Measurements from ENCODE around the gene PRSS53.

Gene PRSS53

DNA sequence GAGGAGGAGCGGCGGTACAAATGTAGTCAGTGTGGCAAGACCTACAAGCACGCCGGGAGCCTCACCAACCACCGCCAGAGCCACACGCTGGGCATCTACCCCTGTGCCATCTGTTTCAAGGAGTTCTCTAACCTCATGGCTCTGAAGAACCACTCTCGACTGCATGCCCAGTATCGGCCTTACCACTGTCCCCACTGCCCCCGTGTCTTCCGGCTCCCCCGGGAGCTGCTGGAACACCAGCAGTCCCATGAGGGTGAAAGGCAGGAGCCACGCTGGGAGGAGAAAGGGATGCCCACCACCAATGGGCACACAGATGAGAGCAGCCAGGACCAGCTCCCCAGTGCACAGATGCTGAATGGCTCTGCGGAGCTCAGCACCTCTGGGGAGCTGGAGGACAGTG lies 11.7 kb downstream of the PRSS53 start:
- no peak for FAIRE-seq

DNA sequence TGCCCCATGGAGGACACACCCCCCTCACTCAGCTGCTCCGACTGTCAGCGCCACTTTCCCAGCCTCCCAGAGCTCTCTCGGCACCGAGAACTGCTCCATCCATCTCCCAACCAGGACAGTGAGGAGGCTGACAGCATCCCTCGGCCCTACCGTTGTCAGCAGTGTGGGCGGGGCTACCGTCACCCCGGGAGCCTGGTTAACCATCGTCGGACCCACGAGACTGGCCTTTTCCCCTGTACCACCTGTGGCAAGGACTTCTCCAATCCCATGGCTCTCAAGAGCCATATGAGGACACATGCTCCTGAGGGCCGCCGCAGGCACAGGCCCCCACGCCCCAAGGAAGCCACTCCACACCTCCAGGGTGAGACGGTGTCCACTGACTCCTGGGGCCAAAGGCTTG lies 12.4 kb downstream of the PRSS53 start:
- no peak for FAIRE-seq

- FAIRE-seq = no peak
These were observed 13.9 kb downstream of the PRSS53 start for GRCh38 chr16:31074814-31075183.

DNA sequence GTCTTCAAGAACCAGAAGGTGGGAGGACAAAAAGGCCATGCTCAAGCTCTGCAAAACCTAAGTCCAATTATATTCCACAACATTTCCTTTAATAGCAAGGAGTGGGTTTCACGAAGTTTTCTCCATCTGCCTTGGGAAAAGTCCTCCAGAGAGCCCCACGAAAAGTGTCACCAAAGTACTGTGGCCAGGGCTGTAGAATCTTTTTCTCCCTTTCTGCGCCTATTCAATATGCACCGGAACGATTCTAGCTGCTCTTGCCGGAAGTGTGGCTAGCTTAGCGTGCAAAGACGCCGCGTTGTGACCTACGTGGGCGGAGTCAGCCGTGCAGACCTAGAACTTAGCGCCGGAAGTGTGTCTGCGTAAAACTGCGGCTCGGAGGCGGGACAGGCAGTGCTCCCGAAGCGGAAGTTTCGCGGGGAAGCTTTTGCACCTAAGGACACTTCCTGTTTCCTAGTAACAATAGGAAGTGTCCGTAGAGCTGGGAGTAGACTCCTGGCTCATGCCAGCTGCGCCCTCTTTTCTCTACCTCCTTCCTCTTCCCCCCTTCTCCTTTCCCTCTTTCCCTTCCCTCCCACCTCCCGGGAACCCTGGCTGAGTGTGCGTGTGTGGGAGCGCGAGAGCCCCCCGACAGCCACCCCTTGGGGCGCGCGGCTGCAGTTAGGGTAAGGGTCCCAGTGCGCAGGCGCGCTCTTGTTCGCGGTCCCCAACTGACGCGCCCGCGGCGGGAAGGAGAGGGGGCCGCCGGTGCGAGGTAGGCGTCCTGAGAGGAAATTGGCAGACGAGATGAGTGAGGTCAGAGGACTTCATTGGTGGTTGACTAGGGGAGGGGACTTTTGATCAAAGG lies 14.6 kb downstream of the PRSS53 start, which contains the start of the genes ZNF646 and ZNF668:
TSS of gene ZNF646 (plus strand) at position 453 of the 844 bp plus-strand sequence. CDS start 1,903 bp downstream, outside the sequence.
TSS of gene ZNF668 (minus strand) at position 271 of the 844 bp plus-strand sequence. CDS start 9,781 bp downstream, outside the sequence.
- FAIRE-seq = peak; percentile 97

GRCh38 chr16:31073142-31073969 lies 15.4 kb downstream of the PRSS53 start:
- no peak for FAIRE-seq

- no peak for FAIRE-seq
These were observed 16.1 kb downstream of the PRSS53 start for GRCh38 chr16:31072540-31073141.

DNA sequence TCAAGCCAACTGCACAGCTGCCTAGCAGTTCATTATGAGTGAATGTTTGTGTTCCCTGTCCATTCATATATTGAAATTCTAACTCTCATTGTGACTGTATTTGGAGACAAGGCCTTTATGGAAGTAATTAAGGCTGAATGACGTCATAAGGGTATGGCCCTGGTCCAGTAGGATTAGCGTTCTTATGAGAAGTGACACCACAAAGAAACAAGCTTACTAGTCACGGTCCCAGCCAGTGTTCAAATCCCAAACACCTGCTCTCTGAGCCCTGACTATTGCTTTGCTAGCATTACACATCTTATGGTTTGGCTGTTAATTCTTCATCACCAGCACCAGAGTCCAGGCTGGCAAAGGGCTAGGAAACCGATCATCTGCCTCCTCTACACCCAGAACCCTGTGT lies 16.9 kb downstream of the PRSS53 start:
- no peak for FAIRE-seq

DNA sequence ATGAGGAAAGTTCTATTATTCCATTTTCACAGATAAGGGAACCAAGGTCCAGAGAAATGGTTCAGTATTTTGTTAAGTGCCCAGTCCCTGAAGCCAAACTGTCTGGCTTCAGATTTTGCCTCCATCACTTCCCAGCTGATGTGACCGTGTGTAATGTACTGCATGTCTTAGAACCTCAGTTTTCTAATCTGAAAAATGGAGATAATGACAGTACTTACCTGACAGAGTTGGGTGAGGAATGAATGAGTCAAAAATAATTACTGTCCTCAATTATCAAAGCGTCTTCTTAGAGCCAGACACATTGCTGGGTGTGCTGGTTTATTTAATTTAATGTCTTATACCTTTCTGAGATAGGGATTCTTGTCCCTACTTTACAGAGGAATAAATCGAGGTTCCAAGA lies 21.4 kb downstream of the PRSS53 start:
- FAIRE-seq = no peak

- FAIRE-seq = no peak
These were observed 23.8 kb downstream of the PRSS53 start for GRCh38 chr16:31064882-31065461.

- FAIRE-seq = no peak
These were observed 24.7 kb downstream of the PRSS53 start for GRCh38 chr16:31063843-31064611.

DNA sequence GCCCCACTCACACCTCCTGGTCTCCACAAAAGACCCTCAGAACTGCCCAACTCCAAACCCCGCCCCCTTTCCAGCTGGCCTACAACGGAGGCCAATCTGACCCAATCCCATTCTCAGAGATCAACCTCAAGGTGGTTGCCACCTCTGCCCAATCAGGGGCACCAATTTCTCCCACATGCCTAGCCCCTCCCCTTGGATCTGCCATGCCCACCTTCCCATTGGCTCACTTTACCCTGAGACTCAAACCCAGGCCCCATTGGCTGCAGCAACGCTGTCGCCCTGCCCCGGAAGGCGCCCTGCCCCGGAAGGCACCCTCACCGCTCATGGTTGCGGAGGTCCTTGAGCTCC lies 25.3 kb downstream of the PRSS53 start:
- FAIRE-seq = no peak

GRCh38 chr16:31061813-31062440 lies 26.8 kb downstream of the PRSS53 start:
- no peak for FAIRE-seq

- no peak for FAIRE-seq
These were observed 27.5 kb downstream of the PRSS53 start for GRCh38 chr16:31061126-31061812.

DNA sequence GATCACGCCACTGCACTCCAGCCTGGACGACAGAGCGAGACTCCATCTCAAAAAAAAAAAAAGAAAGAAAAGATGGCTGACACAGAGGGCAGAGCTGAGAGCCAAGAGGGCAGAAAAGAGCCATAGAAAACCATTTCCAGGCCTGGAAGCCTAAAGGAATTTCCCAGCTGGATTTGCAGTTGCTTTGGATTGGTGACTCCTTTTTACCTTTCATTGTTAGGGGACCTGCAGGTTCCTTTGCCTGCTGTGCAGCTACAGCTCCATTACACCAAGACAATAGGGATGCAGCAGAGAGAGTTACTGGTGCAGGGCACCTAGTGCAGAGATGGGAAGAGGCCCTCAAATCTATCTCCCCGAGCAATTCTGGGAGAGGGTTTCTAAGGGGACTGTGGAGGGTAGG lies 33.1 kb downstream of the PRSS53 start:
- FAIRE-seq = no peak

DNA sequence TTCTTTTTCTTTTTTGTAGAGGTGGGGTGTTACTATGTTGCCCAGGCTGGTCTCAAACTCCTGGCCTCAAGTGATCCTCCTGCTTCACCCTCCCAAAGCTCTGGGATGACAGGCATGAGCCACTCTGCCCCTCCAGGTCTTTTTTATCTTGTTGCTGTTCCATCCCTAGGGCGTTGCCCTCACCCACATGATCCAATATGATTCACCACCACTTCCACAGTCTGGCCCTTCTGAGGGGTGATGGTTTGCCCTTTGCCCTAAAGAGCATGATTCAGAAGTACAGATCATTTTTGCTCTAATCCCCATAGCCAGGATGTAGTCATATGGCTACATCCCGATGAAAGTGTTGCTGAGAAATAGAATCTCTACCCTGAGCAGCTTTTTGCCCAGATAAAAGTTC lies 36.6 kb downstream of the PRSS53 start:
- no peak for FAIRE-seq

GRCh38 chr16:31050280-31051030 lies 38.3 kb downstream of the PRSS53 start:
- no peak for FAIRE-seq

DNA sequence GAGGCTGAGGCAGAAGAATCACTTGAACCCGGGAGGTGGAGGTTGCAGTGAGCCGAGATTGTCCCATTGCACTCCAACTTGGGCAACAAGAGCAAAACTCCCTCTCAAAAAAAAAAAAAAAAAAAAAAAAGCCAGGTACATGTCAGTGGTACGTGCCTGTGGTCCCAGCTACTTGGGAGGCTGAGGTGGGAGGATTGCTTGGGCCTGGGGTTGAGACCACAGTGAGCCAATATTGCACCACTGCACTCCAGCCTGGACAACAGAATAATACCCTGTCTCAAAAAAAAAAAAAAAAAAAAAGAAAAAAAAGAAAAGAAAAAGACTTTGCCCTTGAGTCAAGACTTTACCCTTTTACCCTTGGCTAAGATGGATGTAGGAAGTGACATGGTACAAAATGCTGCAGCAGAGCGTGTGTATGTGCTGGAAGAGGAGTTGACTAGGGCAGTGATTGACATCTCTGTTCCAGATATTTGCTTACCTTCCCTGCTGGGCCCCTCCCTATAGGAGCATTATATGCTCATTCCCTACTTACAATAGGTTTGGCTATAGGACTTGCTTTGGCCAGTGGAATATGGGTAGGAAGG lies 44.8 kb downstream of the PRSS53 start:
- FAIRE-seq = no peak

DNA sequence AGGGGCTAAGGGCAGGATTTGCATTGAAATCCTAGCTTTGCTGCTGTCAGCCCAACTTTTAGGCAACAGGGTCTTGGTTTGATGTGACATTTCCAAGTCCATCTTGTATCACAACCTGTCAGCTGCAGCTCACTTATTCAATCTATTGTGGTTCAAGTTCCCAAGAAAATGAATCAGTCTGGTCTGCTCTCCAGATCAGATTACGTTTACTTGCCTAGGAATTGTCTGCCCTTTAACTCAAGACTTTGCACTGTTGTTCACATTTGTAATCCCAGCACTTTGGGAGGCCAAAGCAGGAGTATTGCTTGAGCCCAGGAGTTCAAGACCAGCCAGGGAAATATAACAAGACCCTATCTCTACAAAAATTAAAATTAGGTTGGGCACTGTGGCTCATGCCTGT lies 45.4 kb downstream of the PRSS53 start:
- FAIRE-seq = no peak

DNA sequence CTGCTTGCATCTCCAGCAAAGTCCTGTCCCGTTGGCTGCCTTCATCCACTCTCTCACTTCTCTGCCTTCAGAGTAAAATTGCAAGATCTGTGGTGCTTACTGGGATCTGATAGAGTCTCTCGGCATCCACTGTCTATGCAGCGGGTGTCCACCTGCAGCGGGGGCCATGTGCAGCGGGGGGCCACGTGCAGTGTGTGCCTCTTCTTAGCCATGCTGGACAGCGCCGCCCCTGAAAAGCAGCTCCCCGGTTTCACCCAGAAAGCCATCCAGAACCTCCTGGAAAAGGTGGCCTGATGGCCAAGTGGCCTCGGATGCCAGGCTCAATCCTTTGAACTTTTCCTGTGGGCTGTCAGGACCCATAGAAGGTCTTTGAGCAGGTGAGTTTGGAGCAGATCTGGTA lies 45.9 kb downstream of the PRSS53 start:
- FAIRE-seq = no peak

DNA sequence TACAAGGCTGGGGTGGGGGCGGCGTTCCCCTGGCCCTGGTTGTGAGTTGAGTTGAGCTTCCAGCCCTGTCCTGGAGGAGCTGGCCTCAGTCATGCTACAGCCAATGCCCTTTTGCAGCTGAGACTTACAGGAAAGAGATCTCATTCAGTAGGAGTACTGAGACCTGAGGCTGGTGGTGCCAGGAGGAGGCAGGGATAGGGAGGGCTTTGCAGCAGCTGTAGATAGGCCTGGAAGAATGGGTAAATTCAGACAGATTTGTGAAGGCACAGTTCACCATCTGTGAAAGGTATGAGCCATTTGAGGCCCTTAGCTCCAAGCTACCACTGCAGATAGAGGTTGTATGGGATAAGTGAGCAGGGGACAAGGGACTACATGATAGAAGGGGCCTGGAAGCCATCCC lies 49.8 kb downstream of the PRSS53 start:
- FAIRE-seq = no peak

Data from G401.6 (cell line).